Natural killer cell (primary cell): ENCODE measurements around the gene FAAH2. TPM values are rescaled to one million over a fixed set of nuclear protein-coding genes. Genes with fewer than 3 reads are reported as not detected.

Source experiments
- ATAC-seq, 3 donors: fragments of 150-1000 bp in 2 of 3; fragments of 200-7000 bp in 1 of 3; cut with Tn5 transposase; 1 replicate in 1 of 3; 2 replicates in 2 of 3; pipeline ENCODE4 v1.10.0; 2021; ENCODE audit warnings: mild to moderate bottlenecking in 2 of 3, moderate library complexity in 2 of 3
- DNase-seq, 2 donors: peaks; one replicate each; pipeline versions ENCODE4 v3.0.0 to v3.0.0-alpha.2; 2013 to 2021; ENCODE audit warnings: mixed read lengths in 1 of 2
- H3K27ac ChIP-seq: one replicate; pipeline ENCODE4 v1.5.1; 2013; ENCODE audit warnings: mild to moderate bottlenecking, low read length
- H3K27me3 ChIP-seq: one replicate; pipeline ENCODE4 v1.6.1; 2013; ENCODE audit warnings: low read length; ENCODE audit not compliant: control insufficient read depth, insufficient read depth
- H3K36me3 ChIP-seq: one replicate; pipeline ENCODE4 v1.6.1; 2013; ENCODE audit warnings: low read length; ENCODE audit not compliant: control insufficient read depth, insufficient read depth
- H3K4me1 ChIP-seq: one replicate; pipeline ENCODE4 v1.6.1; 2013; ENCODE audit warnings: low read length; ENCODE audit not compliant: control insufficient read depth, insufficient read depth
- H3K4me3 ChIP-seq: one replicate; pipeline ENCODE4 v1.5.1; 2013; ENCODE audit warnings: low read length
- H3K9me3 ChIP-seq: one replicate; pipeline ENCODE4 v1.6.1; 2013; ENCODE audit warnings: low read length; ENCODE audit not compliant: control insufficient read depth, insufficient read depth
- H3K27ac Mint-ChIP-seq, 2 donors: one replicate each; pipeline ENCODE4 v1.8.0; 2022; ENCODE audit warnings: mild to moderate bottlenecking in 2 of 2, mixed read lengths in 2 of 2, moderate library complexity in 1 of 2
- H3K27me3 Mint-ChIP-seq, 2 donors: one replicate each; pipeline ENCODE4 v1.8.0; 2022; ENCODE audit warnings: low read depth in 2 of 2, mixed read lengths in 2 of 2
- H3K36me3 Mint-ChIP-seq: one replicate; pipeline ENCODE4 v1.8.0; 2022; ENCODE audit warnings: mixed read lengths
- H3K4me1 Mint-ChIP-seq, 2 donors: one replicate each; pipeline ENCODE4 v1.8.0; 2022; ENCODE audit warnings: mixed read lengths in 2 of 2
- H3K4me3 Mint-ChIP-seq: one replicate; pipeline ENCODE4 v1.8.0; 2022; ENCODE audit warnings: mild to moderate bottlenecking, moderate library complexity, mixed read lengths
- H3K9me3 Mint-ChIP-seq, 2 donors: one replicate each; pipeline ENCODE4 v1.8.0; 2022; ENCODE audit warnings: mixed read lengths in 2 of 2
- CTCF ChIP-seq: fragments of 200-600 bp; IDR thresholded peaks from one replicate; pipeline ENCODE4 v1.8.0; 2022; ENCODE audit warnings: antibody characterized with exemption
- WGBS: methylation state at CpG from one replicate; pipeline ENCODE4 v1.1.7; 2013; ENCODE audit warnings: missing lambda C conversion rate; ENCODE audit not compliant: insufficient coverage; 5-methylcytosine and 5-hydroxymethylcytosine counted together
- intact Hi-C: fragments of 100-400 bp; cut with micrococcal nuclease; formaldehyde crosslinking; loops from one replicate; pipeline ENCODE4 v1.14.2; 2022
- total RNA-seq, 4 donors: library from RNA; stranded (reverse); fragments of 120-200 nt in 1 of 4; gene quantifications; one replicate each; pipeline versions ENCODE4 v1.2.3 to v1.2.4, GENCODE V29; 2013 to 2022

The FAAH2 gene
- total RNA-seq, 3 donors from 2014 or later (not counting 1 experiment from before 2014, with no cell fraction given) = 0.12 to 1.6 (median 1.2) TPM

GRCh38 chrX:57406149-57406548, 119.6 kb downstream of the FAAH2 start:
- Histone ChIP-seq H3K4me1 (no peaks in the 10 kb centered on the region), H3K9me3 (no peaks in the 10 kb centered on the region), H3K4me3 (no peak overlapping the region), H3K27me3 (no peaks in the 10 kb centered on the region), H3K36me3 (no peaks in the 10 kb centered on the region), H3K27ac (no peak overlapping the region)
- 68% methylated on average over 5 of the region's 5 CpGs for WGBS
- ATAC-seq = no peak
- no peak for DNase-seq
- Mint-ChIP-seq H3K4me3 (no peak overlapping the region), H3K9me3 (no peaks in the 10 kb centered on the region), H3K27ac (no peak overlapping the region), H3K36me3 (no peaks in the 10 kb centered on the region), H3K4me1 (no peaks in the 10 kb centered on the region), H3K27me3 (no peaks in the 10 kb centered on the region)
- intact Hi-C loops = no loop called here
- no peak for TF ChIP-seq CTCF

- H3K4me1 Mint-ChIP-seq = no peaks in the 10 kb centered on the region
- Histone ChIP-seq H3K4me1 (no peaks in the 10 kb centered on the region), H3K4me3 (no peak overlapping the region), H3K9me3 (peaks cover 4% of the 10 kb centered on the region), H3K27ac (no peak overlapping the region), H3K36me3 (no peaks in the 10 kb centered on the region), H3K27me3 (no peaks in the 10 kb centered on the region)
- DNase-seq = no peak
- no peak for ATAC-seq
- H3K4me3 Mint-ChIP-seq = no peak overlapping the region
- H3K27ac Mint-ChIP-seq = no peak overlapping the region
- no peaks in the 10 kb centered on the region for H3K36me3 Mint-ChIP-seq
- peaks cover 0 to 5% of the 10 kb centered on the region in 2 donors for H3K9me3 Mint-ChIP-seq
- no peaks in the 10 kb centered on the region for H3K27me3 Mint-ChIP-seq
- 66% methylated on average over 4 of the region's 4 CpGs for WGBS
- TF ChIP-seq CTCF = no peak
- intact Hi-C loops = no loop called here
Measured at GRCh38 chrX:57417827-57418226, 131.3 kb downstream of the FAAH2 start.

- Histone ChIP-seq H3K4me3 (no peak overlapping the region), H3K36me3 (no peaks in the 10 kb centered on the region), H3K9me3 (peaks cover 7% of the 10 kb centered on the region), H3K27ac (no peak overlapping the region), H3K4me1 (no peaks in the 10 kb centered on the region), H3K27me3 (no peaks in the 10 kb centered on the region)
- intact Hi-C loops = no loop called here
- no peak for TF ChIP-seq CTCF
- Mint-ChIP-seq H3K9me3 (no peaks in the 10 kb centered on the region), H3K27ac (no peak overlapping the region), H3K27me3 (no peaks in the 10 kb centered on the region), H3K36me3 (no peaks in the 10 kb centered on the region), H3K4me1 (no peaks in the 10 kb centered on the region), H3K4me3 (no peak overlapping the region)
- ATAC-seq (no peak), DNase-seq (no peak)
- 97% methylated on average over 2 of the region's 2 CpGs for WGBS
Measured at GRCh38 chrX:57422289-57422688, 135.8 kb downstream of the FAAH2 start.

- ATAC-seq (no peak), DNase-seq (no peak)
- intact Hi-C loops = no loop called here
- no peak overlapping the region for H3K4me3 ChIP-seq
- H3K9me3 ChIP-seq = peaks cover 7% of the 10 kb centered on the region
- no peaks in the 10 kb centered on the region for H3K36me3 ChIP-seq
- H3K4me1 ChIP-seq = no peaks in the 10 kb centered on the region
- no peak overlapping the region for H3K27ac Mint-ChIP-seq
- WGBS = no CpG with 5 or more reads among the region's 2 CpGs
- H3K27me3 ChIP-seq = no peaks in the 10 kb centered on the region
- no peaks in the 10 kb centered on the region for H3K36me3 Mint-ChIP-seq
- no peak overlapping the region for H3K27ac ChIP-seq
- TF ChIP-seq CTCF = no peak
- H3K27me3 Mint-ChIP-seq = no peaks in the 10 kb centered on the region
- H3K4me3 Mint-ChIP-seq = no peak overlapping the region
- no peaks in the 10 kb centered on the region for H3K4me1 Mint-ChIP-seq
- H3K9me3 Mint-ChIP-seq = no peaks in the 10 kb centered on the region
Measured at GRCh38 chrX:57422790-57423189, 136.3 kb downstream of the FAAH2 start.
